Hematopoietic multipotent progenitor cell (in vitro differentiated cells): ENCODE results near the gene FUS. TPM values are rescaled to one million over a fixed set of nuclear protein-coding genes. Genes with fewer than 3 reads are reported as not detected.
A peak's percentile ranks its signal among the peaks of the same experiment; 100 is the strongest.

ENCODE experiments used
- DNase-seq, 3 donors: peaks; one replicate each; pipeline ENCODE4 v3.0.0-alpha.2; 2011 to 2015; ENCODE audit warnings: low read depth in 2 of 3, low spot score in 2 of 3
- small RNA-seq: library from RNA; depleted of rRNA; stranded (forward); fragments of <200 nt; gene quantifications from one replicate; pipeline ENCODE3, GENCODE V24; 2012
- total RNA-seq: library from RNA; depleted of rRNA; stranded (reverse); fragments of >200 nt; gene quantifications from one replicate; pipeline ENCODE4 v1.2.3, GENCODE V29; 2012

The FUS gene
- total RNA-seq, 1 donor: 104 TPM

GRCh38 chr16:31225193-31225592, 45.3 kb downstream of the FUS start:
- DNase-seq: no peak

- DNase-seq: no peak
Observed at GRCh38 chr16:31228206-31228605, 48.3 kb downstream of the FUS start.

- peak in 2 of 3 donors; percentile 40 to 46 for DNase-seq
Observed at GRCh38 chr16:31229501-31229900, 49.6 kb downstream of the FUS start.

GRCh38 chr16:31238041-31238440, 58.1 kb downstream of the FUS start:
- DNase-seq: no peak

Small RNA genes within 50 kb of the gene (small RNA-seq; reads per million reads assigned to genes)
- gene AC009088.4 (not detected), gene NDUFA3P6 (not detected)

Other genes with a start within 250 kb of the FUS start
- 142 TPM for gene ORAI3, start 231.1 kb upstream of the FUS start, total RNA-seq
- 10.8 TPM for gene SETD1A, start 222.4 kb upstream of the FUS start, total RNA-seq
- gene HSD3B7, start 194.9 kb upstream of the FUS start, total RNA-seq: 19.9 TPM
- 1.1 TPM for gene STX1B, start 169.5 kb upstream of the FUS start, total RNA-seq
- 49.0 TPM for gene STX4, start 146.6 kb upstream of the FUS start, total RNA-seq
- gene ZNF668, start 105.9 kb upstream of the FUS start, total RNA-seq: 10.8 TPM
- 40.4 TPM for gene ZNF646, start 105.7 kb upstream of the FUS start, total RNA-seq
- gene PRSS53, start 91.2 kb upstream of the FUS start, total RNA-seq: 1.6 TPM
- gene VKORC1, start 85.3 kb upstream of the FUS start, total RNA-seq: 116 TPM
- 52.5 TPM for gene BCKDK, start 71.8 kb upstream of the FUS start, total RNA-seq
- 78.9 TPM for gene KAT8, start 62.5 kb upstream of the FUS start, total RNA-seq
- gene PRSS8, start 44.4 kb upstream of the FUS start, total RNA-seq: not detected
- gene PRSS36, start 30.1 kb upstream of the FUS start, total RNA-seq: 1.1 TPM
- gene PYCARD, start 22.6 kb downstream of the FUS start, total RNA-seq: 238 TPM
- gene TRIM72, start 34.0 kb downstream of the FUS start, total RNA-seq: under 0.01 TPM
- gene PYDC1, start 37.0 kb downstream of the FUS start, total RNA-seq: not detected
- gene ITGAM, start 79.8 kb downstream of the FUS start, total RNA-seq: 6.2 TPM
- gene ITGAX, start 175.0 kb downstream of the FUS start, total RNA-seq: 18.6 TPM
- not detected for gene ITGAD, start 213.2 kb downstream of the FUS start, total RNA-seq
- gene COX6A2, start 248.2 kb downstream of the FUS start, total RNA-seq: not detected